ENCODE results near the gene OPN5.
A peak's percentile ranks its signal among the peaks of the same experiment; 100 is the strongest.

Gene OPN5

GRCh38 chr6:47789553-47789952 is 7.7 kb downstream of the OPN5 start:
- no peak for DNase-seq

- no peak for DNase-seq
Measured at GRCh38 chr6:47792216-47792733, 10.4 kb downstream of the OPN5 start.

DNA sequence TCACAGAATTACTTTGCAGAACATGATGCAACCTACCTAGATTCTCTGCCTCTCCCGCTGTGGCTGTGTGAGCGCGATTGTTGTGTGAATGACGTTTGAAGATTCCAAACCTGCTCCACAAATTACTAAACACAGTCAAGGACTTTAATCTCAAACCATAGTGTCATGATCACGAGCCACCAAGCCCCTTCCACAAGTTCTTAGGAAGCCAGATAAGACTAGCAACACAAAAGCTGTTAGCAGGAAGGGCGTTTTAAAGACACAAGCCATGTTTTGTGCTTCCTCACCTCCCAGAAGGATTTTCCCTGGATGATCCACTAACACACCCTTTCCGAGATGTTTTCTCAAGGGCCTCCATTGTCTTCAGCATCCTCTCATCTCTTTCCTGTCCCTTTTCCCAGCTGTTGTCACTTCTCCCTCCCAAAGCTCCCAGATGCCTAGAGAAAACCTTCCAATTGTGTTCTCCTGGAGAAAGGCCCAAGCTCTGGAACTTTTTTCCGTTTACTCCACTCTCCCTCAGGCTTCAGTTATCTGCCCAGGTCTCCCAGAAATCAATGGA is 12.8 kb downstream of the OPN5 start:
- DNase-seq, result no peak

DNA sequence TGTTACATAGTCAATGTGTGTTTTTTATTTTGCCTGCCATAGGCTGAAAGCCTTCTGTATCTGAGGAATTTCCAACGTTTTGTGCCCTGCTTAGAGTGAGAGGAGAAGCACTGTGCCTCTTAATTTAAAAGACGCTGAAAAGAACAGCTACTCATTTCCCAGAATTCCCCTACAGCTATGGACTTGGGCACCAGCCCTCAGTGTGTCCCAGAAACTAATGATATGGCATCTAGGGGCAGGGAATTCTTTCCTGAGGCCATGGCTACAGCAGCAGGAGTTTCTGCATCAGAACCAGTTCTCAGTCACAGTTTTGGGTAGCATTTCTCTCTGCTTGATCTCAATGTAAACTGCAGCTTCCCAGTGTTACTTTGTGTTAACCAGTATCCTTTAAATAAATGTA is 20.2 kb downstream of the OPN5 start:
- DNase-seq, result no peak

DNA sequence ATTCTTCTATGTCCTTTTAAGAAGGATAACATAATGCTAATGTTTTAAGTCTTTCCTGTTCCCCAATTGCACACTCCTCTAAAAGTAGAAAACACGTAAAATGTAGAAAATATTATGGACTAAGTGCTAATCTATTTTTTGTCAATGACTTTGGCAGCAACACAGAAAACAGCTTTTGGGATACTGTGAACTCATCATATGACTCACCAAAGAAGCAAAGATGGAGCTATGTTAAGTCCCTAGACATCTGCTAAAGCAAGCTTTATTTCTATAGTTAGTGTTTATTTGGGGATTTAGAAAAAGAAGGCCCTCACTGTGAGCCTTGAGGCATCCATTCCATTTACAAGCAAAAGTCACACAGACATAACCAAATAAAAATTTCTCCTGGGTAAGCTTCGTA is 23.0 kb downstream of the OPN5 start:
- DNase-seq, result no peak

GRCh38 chr6:47809873-47810272 is 28.0 kb downstream of the OPN5 start:
- no peak for DNase-seq

DNA sequence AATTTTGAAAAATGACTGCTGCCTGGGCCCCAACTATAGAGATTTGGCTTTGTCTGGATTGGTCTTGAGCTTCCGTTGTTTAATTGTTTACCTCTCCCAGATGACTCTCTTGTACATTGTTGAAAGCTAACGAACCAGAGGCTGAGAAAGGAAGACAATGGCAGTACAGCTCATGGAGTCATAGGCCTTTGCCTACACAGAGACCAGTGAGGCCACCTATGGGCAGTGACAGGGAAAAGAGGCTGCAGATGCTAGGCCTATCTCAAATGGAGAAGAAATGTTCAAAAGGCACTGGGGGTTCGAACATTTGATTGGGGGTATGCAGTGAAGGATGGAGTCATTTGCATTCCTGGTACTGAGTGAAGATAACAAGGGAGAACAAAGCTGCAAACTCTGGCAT is 29.1 kb downstream of the OPN5 start:
- no peak for DNase-seq

GRCh38 chr6:47811443-47811842 is 29.6 kb downstream of the OPN5 start:
- DNase-seq, result no peak

DNA sequence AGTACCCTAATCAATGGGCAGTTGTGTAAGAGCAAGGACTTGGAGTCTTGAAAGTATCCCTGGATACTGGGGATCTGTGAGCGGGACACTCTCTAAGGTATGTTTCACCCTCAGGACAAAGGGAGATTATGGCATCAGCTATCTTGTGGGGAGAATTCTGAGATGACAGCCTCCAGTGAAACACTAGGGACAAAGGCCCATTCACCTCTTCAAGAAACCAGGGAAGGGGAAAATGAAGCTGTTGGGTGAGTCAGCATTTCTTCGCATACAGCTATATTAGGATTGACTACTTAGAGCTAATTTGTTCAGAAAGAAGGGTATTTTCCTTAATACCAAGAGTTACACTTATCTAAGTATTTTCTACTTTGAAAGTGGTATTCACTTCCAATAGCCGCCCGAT is 35.9 kb downstream of the OPN5 start:
- DNase-seq, result no peak

- no peak for DNase-seq
Measured at GRCh38 chr6:47819461-47819860, 37.6 kb downstream of the OPN5 start.

- DNase-seq, result no peak
Measured at GRCh38 chr6:47822856-47823554, 41.2 kb downstream of the OPN5 start.

DNA sequence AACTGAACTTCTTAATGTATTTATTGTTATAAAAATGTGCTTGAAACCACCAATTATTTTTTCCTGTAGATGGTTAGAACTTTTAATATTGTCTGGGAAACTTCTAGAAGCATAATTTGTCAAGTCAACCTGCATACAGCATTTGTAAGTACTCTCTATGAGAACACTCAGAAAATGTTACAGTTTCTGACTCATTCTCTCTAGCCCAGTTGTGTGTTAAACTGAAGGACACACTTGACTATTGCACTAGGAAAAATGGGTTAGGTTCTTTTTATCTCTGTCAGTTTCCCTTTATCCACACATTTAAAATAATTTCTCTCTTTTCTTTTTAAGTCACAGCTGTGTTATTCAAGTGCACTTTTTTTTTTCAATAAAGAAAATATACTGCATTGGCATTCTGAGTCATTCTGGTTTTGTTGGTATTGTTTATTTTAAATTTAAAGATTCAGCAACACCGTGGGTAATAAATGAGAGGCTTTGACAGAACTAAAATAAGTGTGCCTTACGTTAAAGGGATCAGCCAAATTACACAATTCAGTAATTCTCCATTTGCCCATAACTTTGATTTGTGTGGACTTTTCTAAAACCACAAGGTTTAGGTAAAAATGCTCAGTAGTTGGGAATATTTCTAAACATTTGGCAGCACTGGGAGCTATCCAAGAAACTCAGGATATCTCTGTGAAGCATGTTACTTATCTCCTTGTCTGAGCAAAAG is 50.7 kb downstream of the OPN5 start:
- DNase-seq, result no peak

GRCh38 chr6:47834196-47834595 is 52.4 kb downstream of the OPN5 start:
- no peak for DNase-seq

DNA sequence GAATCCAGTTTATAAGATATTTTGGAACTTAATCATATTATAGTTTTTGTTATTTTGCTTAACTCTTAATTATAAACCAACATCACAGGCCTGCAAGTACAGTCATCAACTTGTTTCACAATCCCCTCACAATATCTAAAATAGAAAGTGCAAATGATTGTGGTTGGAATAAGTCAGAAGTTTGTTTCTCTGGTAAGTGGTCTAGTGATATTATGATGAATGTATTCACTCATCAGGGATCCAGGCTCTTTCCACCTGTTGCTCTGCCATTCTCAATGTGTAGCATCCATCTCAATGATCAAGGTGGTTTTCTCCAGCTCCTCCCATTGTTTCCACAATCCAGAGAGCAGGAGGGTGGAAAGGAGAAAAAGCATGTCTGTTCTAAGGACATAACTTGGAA is 54.2 kb downstream of the OPN5 start:
- no peak for DNase-seq

DNA sequence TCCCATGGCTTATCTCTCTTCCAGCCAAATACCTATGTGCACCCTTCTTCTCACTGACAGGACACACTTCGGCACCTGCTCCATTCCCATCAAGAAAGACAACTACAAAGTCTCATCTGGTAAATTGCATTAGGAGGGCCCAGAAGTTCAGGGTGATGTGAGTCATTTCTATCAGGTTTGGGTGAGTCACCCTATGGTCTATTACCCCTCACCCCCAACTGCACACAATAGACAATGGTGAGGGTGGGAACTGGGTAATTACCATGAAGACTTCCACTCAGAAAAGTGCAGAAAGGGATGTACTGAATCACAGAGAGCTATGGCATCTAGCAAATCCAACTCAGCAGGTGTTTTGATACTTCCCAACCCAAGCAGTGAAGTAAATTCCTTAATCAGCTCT is 54.8 kb downstream of the OPN5 start:
- no peak for DNase-seq

DNA sequence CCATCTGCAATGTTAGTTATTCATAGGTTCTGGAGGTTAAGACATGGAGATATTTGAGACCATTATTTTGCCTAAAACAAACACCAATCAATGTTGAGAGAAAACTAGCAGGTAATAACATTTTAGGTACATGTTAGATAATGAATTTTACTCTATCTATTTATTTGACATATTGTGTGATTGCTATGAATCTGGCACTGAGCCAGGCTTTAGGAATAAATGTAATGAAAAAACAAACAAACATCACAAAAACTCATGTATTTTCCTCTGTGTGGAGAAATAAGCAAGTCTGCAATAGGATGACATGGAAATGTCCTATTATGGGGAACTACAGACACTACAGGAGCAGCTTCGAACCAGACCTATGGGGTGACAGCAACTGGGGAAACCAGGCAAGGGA is 57.8 kb downstream of the OPN5 start:
- DNase-seq, result no peak

DNA sequence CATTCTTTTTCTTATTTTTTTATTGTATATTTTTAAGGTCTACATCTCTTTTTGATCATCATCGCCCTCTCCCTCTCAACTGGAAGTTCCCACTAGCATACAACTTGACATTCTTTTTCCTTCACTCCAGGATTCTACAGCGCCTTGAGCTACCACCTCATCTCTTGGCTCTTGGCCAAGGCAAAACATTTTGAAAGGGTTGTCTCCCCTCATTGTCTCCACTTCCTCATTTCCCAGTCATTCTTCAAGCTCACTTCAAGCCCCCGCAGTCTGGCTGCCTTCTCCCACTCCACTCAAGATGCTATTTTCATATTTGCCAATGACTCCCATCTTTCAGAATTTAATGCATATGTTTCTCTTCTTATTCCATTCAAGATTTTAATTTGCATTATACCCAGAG is 63.0 kb downstream of the OPN5 start:
- DNase-seq, result no peak

- no peak for DNase-seq
Measured at GRCh38 chr6:47846752-47847151, 64.9 kb downstream of the OPN5 start.

DNA sequence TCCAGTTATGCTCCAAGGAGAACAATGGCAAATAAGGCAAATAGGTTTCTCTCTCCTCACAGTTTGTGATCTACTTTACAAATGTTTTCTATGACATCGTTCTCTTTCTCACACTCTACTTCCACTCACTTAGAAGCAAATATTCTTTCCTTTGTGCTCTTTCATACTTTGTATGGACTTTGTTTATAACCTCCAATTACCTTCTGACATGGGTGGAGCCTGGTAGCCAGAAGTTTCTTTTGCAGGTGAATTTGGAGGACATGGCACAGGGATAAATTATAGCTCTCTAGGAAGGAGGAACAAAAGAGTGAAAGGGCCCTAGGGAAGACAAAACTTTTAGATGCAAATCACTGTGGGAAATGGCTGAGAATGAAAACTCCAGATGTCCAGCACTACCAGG is 69.3 kb downstream of the OPN5 start:
- no peak for DNase-seq

- peak in 1 of 2 experiments; percentile 27 for DNase-seq
Measured at GRCh38 chr6:47852727-47853126, 70.9 kb downstream of the OPN5 start.

DNA sequence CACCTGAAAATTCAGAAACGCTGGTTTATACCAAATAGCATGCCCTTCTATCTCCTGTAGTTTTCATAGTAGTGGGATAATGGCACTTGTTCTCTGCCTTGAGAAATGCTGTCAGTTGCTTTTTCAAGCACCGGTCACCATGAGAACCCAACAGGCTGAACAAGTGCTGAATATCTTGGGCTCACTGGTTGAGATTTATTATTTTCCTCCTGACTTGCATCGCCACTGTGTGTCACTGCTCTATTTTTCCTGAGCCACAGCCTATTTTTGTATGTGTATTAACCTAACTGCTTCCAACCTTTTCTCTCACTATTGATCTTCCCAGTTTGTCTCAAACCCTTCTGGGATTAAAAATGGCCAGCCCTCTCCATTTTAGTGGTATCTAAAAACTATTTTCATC is 71.9 kb downstream of the OPN5 start:
- DNase-seq, result no peak

- DNase-seq, result no peak
Measured at GRCh38 chr6:47854971-47855370, 73.1 kb downstream of the OPN5 start.

GRCh38 chr6:47859175-47859574 is 77.3 kb downstream of the OPN5 start:
- DNase-seq, result no peak

DNA sequence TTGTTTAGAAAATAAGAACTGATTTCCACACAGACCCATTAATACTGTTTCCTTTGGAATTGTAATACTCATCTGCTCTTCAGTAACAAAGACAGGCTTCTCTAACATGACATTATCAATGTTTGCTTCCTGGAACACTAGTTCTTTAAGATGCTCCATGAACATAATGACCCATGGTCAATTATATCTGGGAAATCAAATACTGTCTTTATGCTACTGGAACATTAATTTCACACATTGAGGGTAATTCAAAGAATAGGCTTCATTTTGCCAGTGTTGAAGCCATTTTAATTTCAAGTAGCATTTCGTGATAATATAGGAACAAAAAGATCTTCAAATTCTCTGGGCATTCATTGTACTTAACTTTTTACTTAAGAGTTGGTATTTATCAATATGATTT is 80.9 kb downstream of the OPN5 start:
- DNase-seq, result no peak

All from SHP77 (cell line).